VCaP (cell line): ENCODE results near the gene ANKRD2.
"Not testable (repeated sequence)": the region's sequence is repeated elsewhere in the genome, so short reads cannot be mapped to it uniquely, and the experiment has no call there.

Experiments
- H3K27ac ChIP-seq: fragments of 450-650 bp; 2 replicates; pipeline ENCODE4 v1.5.1; 2017
- CTCF ChIP-seq: fragments of 450-650 bp; conservative IDR thresholded peaks from 2 replicates; pipeline ENCODE4 v1.5.1; 2017; ENCODE audit warnings: mild to moderate bottlenecking, moderate library complexity

The ANKRD2 gene, protein sequence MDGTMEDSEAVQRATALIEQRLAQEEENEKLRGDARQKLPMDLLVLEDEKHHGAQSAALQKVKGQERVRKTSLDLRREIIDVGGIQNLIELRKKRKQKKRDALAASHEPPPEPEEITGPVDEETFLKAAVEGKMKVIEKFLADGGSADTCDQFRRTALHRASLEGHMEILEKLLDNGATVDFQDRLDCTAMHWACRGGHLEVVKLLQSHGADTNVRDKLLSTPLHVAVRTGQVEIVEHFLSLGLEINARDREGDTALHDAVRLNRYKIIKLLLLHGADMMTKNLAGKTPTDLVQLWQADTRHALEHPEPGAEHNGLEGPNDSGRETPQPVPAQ

DNA sequence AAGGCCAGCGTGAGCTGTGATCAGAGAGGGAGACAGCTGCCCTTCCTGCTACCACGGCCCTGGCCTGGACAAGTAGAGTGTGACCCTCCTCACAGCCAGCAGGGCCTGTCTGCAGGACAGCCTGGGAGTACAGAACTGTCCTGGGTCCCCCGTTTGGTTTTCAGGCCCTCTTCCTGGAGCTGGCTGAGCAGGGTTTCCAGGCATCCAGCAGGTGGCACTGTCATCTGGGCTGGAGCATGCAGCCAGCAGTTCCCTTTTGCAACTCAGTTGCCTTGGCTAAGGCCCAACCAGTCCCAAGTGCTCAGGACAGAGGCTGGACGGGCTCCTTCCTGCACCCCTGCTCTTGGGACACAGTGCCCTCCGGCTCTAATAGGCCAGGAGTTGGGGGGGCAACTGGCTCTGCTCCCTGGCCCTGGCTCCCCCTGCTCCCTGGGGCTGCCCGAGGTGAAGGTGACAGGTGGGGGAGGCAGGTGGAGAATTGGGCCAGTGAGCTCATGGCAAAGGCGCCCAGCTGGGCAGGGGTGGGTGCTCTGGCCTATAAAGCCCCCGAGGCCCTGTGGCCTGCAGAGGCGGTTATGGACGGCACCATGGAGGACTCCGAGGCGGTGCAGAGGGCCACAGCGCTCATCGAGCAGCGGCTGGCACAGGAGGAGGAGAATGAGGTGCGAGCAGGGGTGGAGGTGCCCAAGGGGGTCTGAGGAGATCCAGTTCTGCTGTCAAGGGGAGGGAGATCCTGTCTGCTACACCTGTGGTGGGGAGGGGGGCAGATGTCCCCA lies at the start of gene ANKRD2:
Gene ANKRD2 (plus strand): TSS at position 566 of the 776 bp plus-strand sequence. CDS start 10 bp downstream, at position 576.
- no peak within 1 kb of the TSS for H3K27ac ChIP-seq
- peak; percentile 93 for TF ChIP-seq CTCF

GRCh38 chr10:97522937-97523336 lies 49.6 kb upstream of the ANKRD2 start:
- H3K27ac ChIP-seq: no peak overlapping the region
- TF ChIP-seq CTCF: no peak

- TF ChIP-seq CTCF: no peak
- no peak overlapping the region for H3K27ac ChIP-seq
Observed at GRCh38 chr10:97525086-97525485, 47.5 kb upstream of the ANKRD2 start.

- TF ChIP-seq CTCF: no peak
- H3K27ac ChIP-seq: no peak overlapping the region
Observed at GRCh38 chr10:97525683-97526110, 46.9 kb upstream of the ANKRD2 start.

GRCh38 chr10:97528876-97529275 lies 43.7 kb upstream of the ANKRD2 start:
- H3K27ac ChIP-seq: not testable (repeated sequence)

DNA sequence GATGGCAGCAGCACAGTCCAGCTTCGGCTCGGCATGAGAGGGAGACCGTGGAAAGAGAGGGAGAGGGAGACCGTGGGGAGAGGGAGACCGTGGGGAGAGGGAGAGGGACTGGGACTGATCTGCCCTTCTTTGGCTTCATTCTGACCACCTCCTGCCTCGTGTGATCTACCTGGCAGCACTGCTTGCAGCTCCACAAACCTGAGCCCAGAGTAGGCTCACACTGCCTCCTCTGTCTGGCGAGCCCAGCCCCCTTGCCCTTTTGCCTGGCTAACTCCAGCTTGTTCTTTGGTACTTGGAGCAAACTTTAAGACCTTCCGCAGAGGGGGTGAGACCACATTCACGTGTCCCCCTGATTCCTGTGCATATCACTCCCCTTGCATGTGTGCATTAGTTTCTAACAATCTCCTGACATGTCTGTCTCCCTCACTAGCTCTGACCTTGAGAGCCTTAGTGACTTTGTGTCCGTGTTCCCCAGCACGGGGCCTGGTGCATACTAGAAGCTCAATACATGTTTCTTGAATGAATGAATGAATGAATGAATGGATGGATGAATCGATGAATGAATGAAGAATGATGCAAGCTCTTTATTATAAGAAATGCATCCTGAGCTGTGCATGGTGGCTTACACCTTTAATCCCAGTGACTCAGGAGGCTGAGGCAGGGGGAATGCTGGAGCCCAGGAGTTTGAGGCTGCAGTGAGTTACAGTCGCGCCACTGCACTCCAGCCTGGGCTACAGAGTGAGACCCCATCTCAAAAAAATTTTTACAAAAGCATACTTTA lies 42.7 kb upstream of the ANKRD2 start:
- TF ChIP-seq CTCF: no peak
- H3K27ac ChIP-seq: no peak overlapping the region

GRCh38 chr10:97531401-97531986 lies 41.1 kb upstream of the ANKRD2 start:
- no peak overlapping the region for H3K27ac ChIP-seq
- TF ChIP-seq CTCF: no peak
